Vagina (tissue), 2 donors: ENCODE measurements around the gene PSMA8.

Source experiments
- POLR2A ChIP-seq, 2 donors: fragments of 450-650 bp; IDR thresholded peaks; one replicate each; pipeline ENCODE4 v1.6.1; 2017; ENCODE audit warnings: antibody characterized with exemption in 2 of 2, mild to moderate bottlenecking in 2 of 2, moderate library complexity in 2 of 2
- POLR2AphosphoS5 ChIP-seq, 2 donors: sonication (generic); formaldehyde crosslinking; IDR thresholded peaks; one replicate each; pipeline ENCODE4 v1.9.0; 2017; ENCODE audit warnings: antibody characterized with exemption in 2 of 2, mild to moderate bottlenecking in 2 of 2, low read depth in 1 of 2; ENCODE audit not compliant: insufficient read depth in 1 of 2
- TF ChIP-seq, protein P1 (sequence below), 3 experiments: fragments of 450-650 bp in 2 of 3; fragments of 200-600 bp in 1 of 3; sonication (generic) in 1 of 3; IDR thresholded peaks; one replicate each; pipeline ENCODE4 v1.5.1; 2017 to 2019; ENCODE audit warnings: antibody characterized with exemption in 3 of 3, mild to moderate bottlenecking in 2 of 3, moderate library complexity in 2 of 3

DNA sequence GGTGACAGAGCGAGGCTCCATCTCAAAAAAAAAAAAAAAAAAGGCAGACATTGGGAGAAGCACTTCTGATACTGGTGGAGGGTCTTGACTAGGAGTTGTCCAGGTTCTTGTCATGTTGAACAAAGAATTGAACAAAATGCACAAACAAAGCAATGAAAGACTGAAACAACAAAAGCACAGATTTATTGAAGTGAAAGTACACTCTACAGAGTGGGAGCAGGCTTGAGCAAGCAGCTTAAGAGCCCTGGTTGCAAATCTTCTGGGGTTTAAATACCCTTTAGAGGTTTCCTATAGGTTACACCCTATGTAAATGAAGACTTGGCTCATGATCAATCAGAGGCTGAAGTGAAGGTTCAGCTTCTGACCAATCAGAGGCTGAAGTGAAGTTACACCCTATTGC is 36.8 kb upstream of the PSMA8 start:
- TF ChIP-seq, protein P1, sequence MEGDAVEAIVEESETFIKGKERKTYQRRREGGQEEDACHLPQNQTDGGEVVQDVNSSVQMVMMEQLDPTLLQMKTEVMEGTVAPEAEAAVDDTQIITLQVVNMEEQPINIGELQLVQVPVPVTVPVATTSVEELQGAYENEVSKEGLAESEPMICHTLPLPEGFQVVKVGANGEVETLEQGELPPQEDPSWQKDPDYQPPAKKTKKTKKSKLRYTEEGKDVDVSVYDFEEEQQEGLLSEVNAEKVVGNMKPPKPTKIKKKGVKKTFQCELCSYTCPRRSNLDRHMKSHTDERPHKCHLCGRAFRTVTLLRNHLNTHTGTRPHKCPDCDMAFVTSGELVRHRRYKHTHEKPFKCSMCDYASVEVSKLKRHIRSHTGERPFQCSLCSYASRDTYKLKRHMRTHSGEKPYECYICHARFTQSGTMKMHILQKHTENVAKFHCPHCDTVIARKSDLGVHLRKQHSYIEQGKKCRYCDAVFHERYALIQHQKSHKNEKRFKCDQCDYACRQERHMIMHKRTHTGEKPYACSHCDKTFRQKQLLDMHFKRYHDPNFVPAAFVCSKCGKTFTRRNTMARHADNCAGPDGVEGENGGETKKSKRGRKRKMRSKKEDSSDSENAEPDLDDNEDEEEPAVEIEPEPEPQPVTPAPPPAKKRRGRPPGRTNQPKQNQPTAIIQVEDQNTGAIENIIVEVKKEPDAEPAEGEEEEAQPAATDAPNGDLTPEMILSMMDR (IDR thresholded peaks at IDR 0.05): no peak
- TF ChIP-seq POLR2A (IDR thresholded peaks at IDR 0.05): no peak
- no peak for TF ChIP-seq POLR2AphosphoS5 (IDR thresholded peaks at IDR 0.05; ENCODE audit: insufficient read depth in 1 of 2, low read depth in 1 of 2)
